Stimulated activated CD8-positive, alpha-beta memory T cell treated with anti-CD3 and anti-CD28 coated beads, Interleukin-12 subunit alpha, Interleukin-12 subunit beta, amount 100 ng/mL, for 1 hour (primary cell): ENCODE data around the gene KIF6.

Experiments used
- DNase-seq: peaks from one replicate; pipeline ENCODE4 v3.0.0-alpha.2; 2020; ENCODE audit warnings: low read depth

The KIF6 gene

DNA sequence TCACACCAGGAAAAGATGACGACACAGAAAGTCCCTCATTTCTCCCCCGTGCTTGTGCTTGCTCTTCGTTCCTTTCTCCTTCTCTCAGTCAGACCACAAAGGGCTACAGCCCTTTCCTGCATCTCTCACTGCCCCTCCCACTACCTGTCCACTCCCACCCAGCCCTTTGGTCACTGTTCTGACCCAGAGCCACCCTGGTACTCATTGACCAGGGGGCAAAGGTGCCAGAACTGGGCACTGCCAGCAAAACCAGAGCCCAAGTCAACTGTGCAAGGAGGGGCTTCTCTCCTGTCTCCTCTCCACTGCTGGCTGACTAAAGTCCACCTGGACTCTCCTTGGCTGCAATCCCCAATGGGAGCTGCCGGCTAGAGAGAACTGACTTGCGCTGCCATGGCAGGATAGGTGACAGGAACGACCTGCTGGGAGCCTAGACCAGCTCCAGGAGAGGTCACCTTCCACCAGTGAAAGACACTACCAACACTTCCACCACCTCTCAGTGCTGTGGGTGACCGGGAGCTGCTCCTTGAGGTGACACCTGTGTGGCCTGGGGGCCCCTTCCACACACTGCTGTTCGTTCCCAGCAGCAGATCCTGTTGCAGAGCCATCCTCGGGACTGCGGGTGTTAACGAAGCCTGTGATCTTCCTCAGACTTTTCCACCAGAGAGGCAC is 443.8 kb downstream of the KIF6 start:
- DNase-seq: no peak

GRCh38 chr6:39280247-39280731 is 444.9 kb downstream of the KIF6 start:
- no peak for DNase-seq
